ENCODE results near the gene CCDC137.

CCDC137 gene

GRCh38 chr17:81705518-81706231, 39.1 kb downstream of the CCDC137 start (continued):
- TF ChIP-seq BCL6B (tag by site-specific recombination; IDR thresholded peaks at IDR 0.05) (no peak), ZNF23 (tag by site-specific recombination; IDR thresholded peaks at IDR 0.05; ENCODE audit: borderline replicate concordance) (no peak), ZNF140 (tag by site-specific recombination; IDR thresholded peaks at IDR 0.05) (no peak)

GRCh38 chr17:81706232-81706611, 39.7 kb downstream of the CCDC137 start:
- POLR2A ChIA-PET: interaction anchor here (1.0 to 1.8 kb wide), 4 partner anchors 19 to 127 kb away, joined by 3 to 7 read pairs (median 4); partner anchors contain the start of genes ARL16, CCDC137, HGS and MCRIP1

GRCh38 chr17:81706757-81707624, 40.5 kb downstream of the CCDC137 start:
- ChIA-PET POLR2A (interaction anchor here (1.0 to 1.8 kb wide), 4 partner anchors 19 to 126 kb away, joined by 3 to 7 read pairs (median 4); partner anchors contain the start of genes ARL16, CCDC137, HGS and MCRIP1), CTCF (interaction anchor here (0.6 kb wide), 1 partner anchor 148 kb away, joined by 4 read pairs; no protein-coding TSS in a partner anchor)
- H3K36me3 ChIP-seq (ENCODE audit: control insufficient read depth in 2 of 2, insufficient read depth in 1 of 2, low read length in 2 of 2): peaks cover 19 to 55% of the 10 kb centered on the region in 2 experiments
- TF ChIP-seq ZNF10 (tag by site-specific recombination; IDR thresholded peaks at IDR 0.05) (no peak), ZNF830 (tag by site-specific recombination; IDR thresholded peaks at IDR 0.05; ENCODE audit: low read depth) (no peak), ZNF549 (tag by site-specific recombination; IDR thresholded peaks at IDR 0.05) (no peak), ZNF514 (tag by site-specific recombination; IDR thresholded peaks at IDR 0.05) (no peak)
- peak overlapping the region; percentile 17; the same call in 1 of the 2 replicates for H3K27ac ChIP-seq (ENCODE audit: extremely low read depth, low read depth, low read length)
- H3K4me3 ChIP-seq (ENCODE audit: low read depth, low read length): no peak overlapping the region
- H3K4me1 ChIP-seq (ENCODE audit: control insufficient read depth, insufficient read depth, low read length): peaks cover 6% of the 10 kb centered on the region; the same call in 1 of the 2 replicates
- H3K9me3 ChIP-seq (ENCODE audit: control insufficient read depth, insufficient read depth, low read depth, low read length): no peaks in the 10 kb centered on the region

More at GRCh38 chr17:81706232-81706611, 39.7 kb downstream of the CCDC137 start:
- Histone ChIP-seq H3K9me3 (ENCODE audit: control insufficient read depth, insufficient read depth, low read depth, low read length) (no peaks in the 10 kb centered on the region), H3K36me3 (ENCODE audit: control insufficient read depth in 2 of 2, insufficient read depth in 1 of 2, low read length in 2 of 2) (peaks cover 20 to 63% of the 10 kb centered on the region in 2 experiments), H3K4me3 (ENCODE audit: low read depth, low read length) (no peak overlapping the region), H3K27ac (ENCODE audit: extremely low read depth, low read depth, low read length) (no peak overlapping the region), H3K4me1 (ENCODE audit: control insufficient read depth, insufficient read depth, low read length) (peaks cover 4% of the 10 kb centered on the region; the same call in 1 of the 2 replicates)
- CTCF ChIA-PET: interaction anchor here (0.6 kb wide), 1 partner anchor 149 kb away, joined by 4 read pairs; no protein-coding TSS in a partner anchor
- TF ChIP-seq KLF1 (tag by site-specific recombination; IDR thresholded peaks at IDR 0.05): 0 out of 2 replicates have a peak, but pooled peaks have one; percentile 33
- TF ChIP-seq ZNF280C (tag by site-specific recombination; IDR thresholded peaks at IDR 0.05): no peak

GRCh38 chr17:81707725-81708646, 41.4 kb downstream of the CCDC137 start:
- peaks cover 17 to 49% of the 10 kb centered on the region in 2 experiments for H3K36me3 ChIP-seq (ENCODE audit: control insufficient read depth in 2 of 2, insufficient read depth in 1 of 2, low read length in 2 of 2)
- H3K27ac ChIP-seq (ENCODE audit: extremely low read depth, low read depth, low read length): peak overlapping the region; percentile 5; the same call in 1 of the 2 replicates
- H3K4me3 ChIP-seq (ENCODE audit: low read depth, low read length): no peak overlapping the region
- no peaks in the 10 kb centered on the region for H3K9me3 ChIP-seq (ENCODE audit: control insufficient read depth, insufficient read depth, low read depth, low read length)
- ChIA-PET CTCF (interaction anchor here (1.2 kb wide), 1 partner anchor 23 kb away, joined by 4 read pairs; no protein-coding TSS in a partner anchor), POLR2A (interaction anchor here (1.4 to 2.6 kb wide), 4 partner anchors 11 to 159 kb away, joined by 7 to 17 read pairs (median 8); partner anchors contain the start of genes ARL16 and HGS)
- peaks cover 6% of the 10 kb centered on the region; the same call in 1 of the 2 replicates for H3K4me1 ChIP-seq (ENCODE audit: control insufficient read depth, insufficient read depth, low read length)
- TF ChIP-seq IKZF3 (tag by site-specific recombination; IDR thresholded peaks at IDR 0.05): no peak
- no peak for TF ChIP-seq ZNF639 (tag by site-specific recombination; IDR thresholded peaks at IDR 0.05)
- TF ChIP-seq ZNF48 (tag by site-specific recombination; IDR thresholded peaks at IDR 0.05): no peak
- 0 out of 2 replicates have a peak, but pooled peaks have one; percentile 29 for TF ChIP-seq ZBTB8A (tag by site-specific recombination; IDR thresholded peaks at IDR 0.05)
- TF ChIP-seq ZFP69B (tag by site-specific recombination; IDR thresholded peaks at IDR 0.05): peak; percentile 83
- TF ChIP-seq ZNF670 (tag by site-specific recombination; IDR thresholded peaks at IDR 0.05; ENCODE audit: low read depth): no peak
- TF ChIP-seq KLF9 (tag by site-specific recombination; IDR thresholded peaks at IDR 0.05; ENCODE audit: low read depth): peak; percentile 64
- TF ChIP-seq ZNF792 (tag by site-specific recombination; IDR thresholded peaks at IDR 0.05): no peak
- no peak for TF ChIP-seq ZNF747 (tag by site-specific recombination; IDR thresholded peaks at IDR 0.05)
- TF ChIP-seq ZNF341 (tag by site-specific recombination; IDR thresholded peaks at IDR 0.05; ENCODE audit: low read depth): 0 out of 2 replicates have a peak, but pooled peaks have one; percentile 10

Measured in HEK293 (cell line).